WTC11 (cell line): ENCODE data around the gene ZNF771. TPM values are rescaled to one million over a fixed set of nuclear protein-coding genes. Genes with fewer than 3 reads are reported as not detected.

Experiments used
- ATF2 ChIP-seq: sonication (generic); formaldehyde crosslinking; IDR thresholded peaks from 2 replicates; pipeline ENCODE4 v1.8.1; 2022; ENCODE audit warnings: low read depth, missing genetic modification reagents, borderline replicate concordance
- CTCF ChIP-seq: fragments of 200-600 bp; IDR thresholded peaks from 2 replicates; pipeline ENCODE4 v1.8.0; 2022; ENCODE audit warnings: antibody characterized with exemption
- ESRRA ChIP-seq: sonication (generic); formaldehyde crosslinking; IDR thresholded peaks from 2 replicates; pipeline ENCODE4 v1.8.1; 2022; ENCODE audit warnings: mild to moderate bottlenecking, missing genetic modification reagents, borderline replicate concordance
- FOXK1 ChIP-seq: sonication (generic); formaldehyde crosslinking; IDR thresholded peaks from 2 replicates; pipeline ENCODE4 v1.8.0; 2022; ENCODE audit warnings: mild to moderate bottlenecking, moderate library complexity, missing genetic modification reagents
- FOXP4 ChIP-seq: sonication (generic); formaldehyde crosslinking; IDR thresholded peaks from 2 replicates; pipeline ENCODE4 v1.8.0; 2022; ENCODE audit warnings: mild to moderate bottlenecking, missing genetic modification reagents
- HMGXB4 ChIP-seq: sonication (generic); formaldehyde crosslinking; IDR thresholded peaks from 2 replicates; pipeline ENCODE4 v1.8.1; 2023; ENCODE audit warnings: mild to moderate bottlenecking, moderate library complexity, missing genetic modification reagents
- IRF2 ChIP-seq: sonication (generic); formaldehyde crosslinking; IDR thresholded peaks from 2 replicates; pipeline ENCODE4 v1.8.0; 2022; ENCODE audit warnings: low read depth, missing genetic modification reagents, borderline replicate concordance
- MLX ChIP-seq: sonication (generic); formaldehyde crosslinking; IDR thresholded peaks from 2 replicates; pipeline ENCODE4 v1.8.1; 2023; ENCODE audit warnings: mild to moderate bottlenecking, missing genetic modification reagents, moderate library complexity
- NFATC4 ChIP-seq: fragments of 250-450 bp; sonication (Bioruptor Pico); IDR thresholded peaks from 2 replicates; pipeline ENCODE4 v1.9.0; 2021; ENCODE audit warnings: mild to moderate bottlenecking
- NFYB ChIP-seq: sonication (generic); formaldehyde crosslinking; conservative IDR thresholded peaks from 2 replicates; pipeline ENCODE4 v1.8.0; 2022; ENCODE audit warnings: low read depth, missing genetic modification reagents
- OVOL2 ChIP-seq: fragments of 250-450 bp; sonication (Bioruptor Pico); IDR thresholded peaks from 2 replicates; pipeline ENCODE4 v1.9.0; 2021; ENCODE audit warnings: mild to moderate bottlenecking, borderline replicate concordance
- RELA ChIP-seq: sonication (generic); formaldehyde crosslinking; IDR thresholded peaks from 2 replicates; pipeline ENCODE4 v1.8.1; 2022; ENCODE audit warnings: missing genetic modification reagents, mild to moderate bottlenecking, borderline replicate concordance
- SP1 ChIP-seq: sonication (generic); formaldehyde crosslinking; conservative IDR thresholded peaks from 2 replicates; pipeline ENCODE4 v1.8.1; 2022; ENCODE audit warnings: missing genetic modification reagents
- TCF7 ChIP-seq: sonication (generic); formaldehyde crosslinking; IDR thresholded peaks from 2 replicates; pipeline ENCODE4 v1.8.0; 2022; ENCODE audit warnings: mild to moderate bottlenecking, low read depth, missing genetic modification reagents, moderate library complexity
- USF2 ChIP-seq: sonication (generic); formaldehyde crosslinking; IDR thresholded peaks from 2 replicates; pipeline ENCODE4 v1.8.1; 2023; ENCODE audit warnings: mild to moderate bottlenecking, missing genetic modification reagents, moderate library complexity
- ZBTB21 ChIP-seq: sonication (generic); formaldehyde crosslinking; IDR thresholded peaks from 2 replicates; pipeline ENCODE4 v1.8.1; 2023; ENCODE audit warnings: mild to moderate bottlenecking, missing genetic modification reagents, borderline replicate concordance
- ZNF138 ChIP-seq: sonication (generic); formaldehyde crosslinking; conservative IDR thresholded peaks from 2 replicates; pipeline ENCODE4 v1.8.1; 2022; ENCODE audit warnings: mild to moderate bottlenecking, moderate library complexity, missing genetic modification reagents
- ZNF219 ChIP-seq: sonication (generic); formaldehyde crosslinking; IDR thresholded peaks from 2 replicates; pipeline ENCODE4 v1.8.0; 2023; ENCODE audit warnings: missing genetic modification reagents, mild to moderate bottlenecking, borderline replicate concordance
- ZNF263 ChIP-seq: sonication (generic); formaldehyde crosslinking; IDR thresholded peaks from 2 replicates; pipeline ENCODE4 v1.8.1; 2022; ENCODE audit warnings: low read depth, mild to moderate bottlenecking, moderate library complexity, missing genetic modification reagents
- ZNF416 ChIP-seq: fragments of 250-450 bp; sonication (Bioruptor Pico); IDR thresholded peaks from 2 replicates; pipeline ENCODE4 v1.9.0; 2021; ENCODE audit warnings: mild to moderate bottlenecking, inconsistent platforms
- ZNF423 ChIP-seq: fragments of 250-450 bp; sonication (Bioruptor Pico); IDR thresholded peaks from 2 replicates; pipeline ENCODE4 v2.1.2; 2022; ENCODE audit warnings: mild to moderate bottlenecking, moderate library complexity
- ZNF512 ChIP-seq: sonication (generic); formaldehyde crosslinking; IDR thresholded peaks from 2 replicates; pipeline ENCODE4 v1.8.1; 2022; ENCODE audit warnings: missing genetic modification reagents, borderline replicate concordance
- total RNA-seq: library from RNA; stranded (reverse); gene quantifications from 3 replicates; pipeline ENCODE4 v1.2.3, GENCODE V29; 2021
- TF ChIP-seq, protein P1 (sequence below): sonication (generic); formaldehyde crosslinking; IDR thresholded peaks from 2 replicates; pipeline ENCODE4 v1.8.0; 2023; ENCODE audit warnings: mild to moderate bottlenecking, missing genetic modification reagents
- TF ChIP-seq, protein P2 (sequence below): sonication (generic); formaldehyde crosslinking; IDR thresholded peaks from 2 replicates; pipeline ENCODE4 v1.8.1; 2022; ENCODE audit warnings: mild to moderate bottlenecking, missing genetic modification reagents, moderate library complexity, borderline replicate concordance

Gene ZNF771
- total RNA-seq, 1 experiment from 2014 or later: 10.0 TPM

- TF ChIP-seq ZNF138 (CRISPR knock-in tag) (no peak), ATF2 (CRISPR knock-in tag) (no peak; the same call in 1 of the 2 replicates), NFATC4 (no peak), IRF2 (CRISPR knock-in tag) (no peak), OVOL2 (no peak), ZNF416 (CRISPR knock-in tag) (no peak), ZNF263 (CRISPR knock-in tag) (no peak), SP1 (CRISPR knock-in tag) (no peak; the same call in 1 of the 2 replicates), NFYB (CRISPR knock-in tag) (peak; percentile 85), USF2 (CRISPR knock-in tag) (peak; percentile 84), RELA (CRISPR knock-in tag) (no peak), TCF7 (no peak), ZNF423 (CRISPR knock-in tag) (peak; percentile 77), FOXP4 (CRISPR knock-in tag) (no peak), ESRRA (CRISPR knock-in tag) (no peak), CTCF (no peak), ZBTB21 (CRISPR knock-in tag) (no peak), ZNF512 (CRISPR knock-in tag) (no peak), ZNF219 (CRISPR knock-in tag) (no peak), MLX (no peak), HMGXB4 (CRISPR knock-in tag) (no peak), FOXK1 (CRISPR knock-in tag) (peak; percentile 70; the same call in 1 of the 2 replicates)
- TF ChIP-seq, protein P1, sequence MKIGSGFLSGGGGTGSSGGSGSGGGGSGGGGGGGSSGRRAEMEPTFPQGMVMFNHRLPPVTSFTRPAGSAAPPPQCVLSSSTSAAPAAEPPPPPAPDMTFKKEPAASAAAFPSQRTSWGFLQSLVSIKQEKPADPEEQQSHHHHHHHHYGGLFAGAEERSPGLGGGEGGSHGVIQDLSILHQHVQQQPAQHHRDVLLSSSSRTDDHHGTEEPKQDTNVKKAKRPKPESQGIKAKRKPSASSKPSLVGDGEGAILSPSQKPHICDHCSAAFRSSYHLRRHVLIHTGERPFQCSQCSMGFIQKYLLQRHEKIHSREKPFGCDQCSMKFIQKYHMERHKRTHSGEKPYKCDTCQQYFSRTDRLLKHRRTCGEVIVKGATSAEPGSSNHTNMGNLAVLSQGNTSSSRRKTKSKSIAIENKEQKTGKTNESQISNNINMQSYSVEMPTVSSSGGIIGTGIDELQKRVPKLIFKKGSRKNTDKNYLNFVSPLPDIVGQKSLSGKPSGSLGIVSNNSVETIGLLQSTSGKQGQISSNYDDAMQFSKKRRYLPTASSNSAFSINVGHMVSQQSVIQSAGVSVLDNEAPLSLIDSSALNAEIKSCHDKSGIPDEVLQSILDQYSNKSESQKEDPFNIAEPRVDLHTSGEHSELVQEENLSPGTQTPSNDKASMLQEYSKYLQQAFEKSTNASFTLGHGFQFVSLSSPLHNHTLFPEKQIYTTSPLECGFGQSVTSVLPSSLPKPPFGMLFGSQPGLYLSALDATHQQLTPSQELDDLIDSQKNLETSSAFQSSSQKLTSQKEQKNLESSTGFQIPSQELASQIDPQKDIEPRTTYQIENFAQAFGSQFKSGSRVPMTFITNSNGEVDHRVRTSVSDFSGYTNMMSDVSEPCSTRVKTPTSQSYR (CRISPR knock-in tag): no peak
- TF ChIP-seq, protein P2, sequence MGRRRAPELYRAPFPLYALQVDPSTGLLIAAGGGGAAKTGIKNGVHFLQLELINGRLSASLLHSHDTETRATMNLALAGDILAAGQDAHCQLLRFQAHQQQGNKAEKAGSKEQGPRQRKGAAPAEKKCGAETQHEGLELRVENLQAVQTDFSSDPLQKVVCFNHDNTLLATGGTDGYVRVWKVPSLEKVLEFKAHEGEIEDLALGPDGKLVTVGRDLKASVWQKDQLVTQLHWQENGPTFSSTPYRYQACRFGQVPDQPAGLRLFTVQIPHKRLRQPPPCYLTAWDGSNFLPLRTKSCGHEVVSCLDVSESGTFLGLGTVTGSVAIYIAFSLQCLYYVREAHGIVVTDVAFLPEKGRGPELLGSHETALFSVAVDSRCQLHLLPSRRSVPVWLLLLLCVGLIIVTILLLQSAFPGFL (CRISPR knock-in tag): no peak
Observed at GRCh38 chr16:30445408-30446202, 38.2 kb downstream of the ZNF771 start, which contains the start of gene SEPHS2 (continued).
